Peyer's patch (tissue), 4 donors: ENCODE measurements around the gene CREBBP. TPM values are rescaled to one million over a fixed set of nuclear protein-coding genes. Genes with fewer than 3 reads are reported as not detected.
A peak's percentile ranks its signal among the peaks of the same experiment; 100 is the strongest.

Experiments used
- DNase-seq, 3 donors: peaks; one replicate each; pipeline ENCODE4 v3.0.0-alpha.2; 2017 to 2019
- H3K27ac ChIP-seq, 4 donors: fragments of 200-600 bp; sonication (generic); one replicate each; pipeline ENCODE4 v1.5.1; 2016 to 2019
- H3K27me3 ChIP-seq, 2 donors: fragments of 200-600 bp; sonication (generic); one replicate each; pipeline ENCODE4 v1.5.1; 2019
- H3K36me3 ChIP-seq, 3 donors: fragments of 200-600 bp; sonication (generic); one replicate each; pipeline ENCODE4 v1.5.1; 2016 to 2019
- H3K4me1 ChIP-seq, 4 donors: fragments of 200-600 bp; sonication (generic); one replicate each; pipeline ENCODE4 v1.5.1; 2016 to 2019
- H3K4me3 ChIP-seq, 4 donors: fragments of 200-600 bp; sonication (generic); 1 replicate in 3 of 4; 2 replicates in 1 of 4; pipeline ENCODE4 v1.5.1; 2016 to 2019; ENCODE audit warnings: mild to moderate bottlenecking in 1 of 4
- H3K9me3 ChIP-seq, 4 donors: fragments of 200-600 bp; sonication (generic); one replicate each; pipeline ENCODE4 v1.5.1; 2016 to 2019; ENCODE audit warnings: mild to moderate bottlenecking in 1 of 4
- POLR2A ChIP-seq, 2 donors: fragments of 450-650 bp; IDR thresholded peaks; one replicate each; pipeline ENCODE4 v1.5.1; 2017; ENCODE audit warnings: antibody characterized with exemption in 2 of 2, mild to moderate bottlenecking in 2 of 2, moderate library complexity in 2 of 2
- total RNA-seq, 4 donors: library from RNA; depleted of rRNA; stranded (reverse); fragments of >200 nt; gene quantifications; one replicate each; pipeline ENCODE4 v1.1.0, GENCODE V29; 2016
- TF ChIP-seq, protein P1 (sequence below), 6 experiments: fragments of 450-650 bp in 4 of 6; fragments of 200-600 bp in 2 of 6; sonication (generic) in 1 of 6; IDR thresholded peaks; one replicate each; pipeline ENCODE4 v1.5.1; 2017 to 2019; ENCODE audit warnings: antibody characterized with exemption in 6 of 6, mild to moderate bottlenecking in 3 of 6, moderate library complexity in 1 of 6

The CREBBP gene
- total RNA-seq, 4 donors from 2014 or later = 84.2 to 238 (median 140) TPM

DNA sequence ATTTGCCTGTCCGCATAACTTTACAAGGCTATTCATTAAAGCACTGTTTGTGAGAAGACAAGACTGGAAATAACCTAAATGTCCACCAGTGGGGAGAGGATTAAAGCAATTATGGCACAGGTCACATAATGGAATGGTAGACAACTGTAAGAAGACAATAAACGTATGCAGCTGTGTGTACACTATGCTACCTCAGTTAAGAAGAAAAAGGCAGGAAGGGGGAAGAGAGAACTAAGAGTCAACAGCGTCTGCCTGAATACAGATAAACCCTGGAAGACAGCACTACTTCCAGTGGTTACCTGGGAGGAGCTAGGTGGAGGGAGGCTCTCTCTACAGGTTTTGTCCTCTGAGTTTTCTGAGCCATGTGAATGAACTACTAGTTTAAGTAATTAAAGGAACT is 15.3 kb downstream of the CREBBP start:
- Histone ChIP-seq H3K4me3 (no peak overlapping the region), H3K36me3 (no peaks in the 10 kb centered on the region), H3K27ac (no peak overlapping the region), H3K9me3 (no peaks in the 10 kb centered on the region), H3K27me3 (no peaks in the 10 kb centered on the region), H3K4me1 (peaks cover 0 to 65% (median 12%) of the 10 kb centered on the region in 4 donors)
- TF ChIP-seq POLR2A (IDR thresholded peaks at IDR 0.05) = no peak
- TF ChIP-seq, protein P1, sequence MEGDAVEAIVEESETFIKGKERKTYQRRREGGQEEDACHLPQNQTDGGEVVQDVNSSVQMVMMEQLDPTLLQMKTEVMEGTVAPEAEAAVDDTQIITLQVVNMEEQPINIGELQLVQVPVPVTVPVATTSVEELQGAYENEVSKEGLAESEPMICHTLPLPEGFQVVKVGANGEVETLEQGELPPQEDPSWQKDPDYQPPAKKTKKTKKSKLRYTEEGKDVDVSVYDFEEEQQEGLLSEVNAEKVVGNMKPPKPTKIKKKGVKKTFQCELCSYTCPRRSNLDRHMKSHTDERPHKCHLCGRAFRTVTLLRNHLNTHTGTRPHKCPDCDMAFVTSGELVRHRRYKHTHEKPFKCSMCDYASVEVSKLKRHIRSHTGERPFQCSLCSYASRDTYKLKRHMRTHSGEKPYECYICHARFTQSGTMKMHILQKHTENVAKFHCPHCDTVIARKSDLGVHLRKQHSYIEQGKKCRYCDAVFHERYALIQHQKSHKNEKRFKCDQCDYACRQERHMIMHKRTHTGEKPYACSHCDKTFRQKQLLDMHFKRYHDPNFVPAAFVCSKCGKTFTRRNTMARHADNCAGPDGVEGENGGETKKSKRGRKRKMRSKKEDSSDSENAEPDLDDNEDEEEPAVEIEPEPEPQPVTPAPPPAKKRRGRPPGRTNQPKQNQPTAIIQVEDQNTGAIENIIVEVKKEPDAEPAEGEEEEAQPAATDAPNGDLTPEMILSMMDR (IDR thresholded peaks at IDR 0.05) = no peak
- no peak for DNase-seq

DNA sequence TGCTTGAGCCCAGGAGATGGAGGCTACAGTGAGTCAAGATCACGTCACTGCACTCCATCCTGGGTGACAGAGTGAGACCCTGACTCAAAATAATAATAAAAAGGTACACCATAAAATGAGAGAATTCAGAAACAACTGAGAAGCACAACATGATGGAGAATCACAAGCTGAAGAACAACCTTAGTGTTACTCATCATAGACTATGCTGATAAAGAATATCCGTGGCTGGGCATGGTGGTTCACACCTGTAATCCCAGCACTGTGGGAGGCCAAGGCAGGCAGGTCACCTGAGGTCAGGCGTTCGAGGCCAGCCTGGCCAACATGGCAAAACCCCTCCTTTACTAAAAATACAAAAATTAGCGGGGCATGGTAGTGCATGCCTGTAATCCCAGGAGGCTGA is 16.0 kb downstream of the CREBBP start:
- TF ChIP-seq POLR2A (IDR thresholded peaks at IDR 0.05) = no peak
- TF ChIP-seq, protein P1 (IDR thresholded peaks at IDR 0.05) = no peak
- no peaks in the 10 kb centered on the region for H3K27me3 ChIP-seq
- no peaks in the 10 kb centered on the region for H3K9me3 ChIP-seq
- H3K36me3 ChIP-seq = no peaks in the 10 kb centered on the region
- H3K4me3 ChIP-seq = no peak overlapping the region
- H3K4me1 ChIP-seq = peaks cover 0 to 69% (median 13%) of the 10 kb centered on the region in 4 donors
- no peak overlapping the region for H3K27ac ChIP-seq
- no peak for DNase-seq

DNA sequence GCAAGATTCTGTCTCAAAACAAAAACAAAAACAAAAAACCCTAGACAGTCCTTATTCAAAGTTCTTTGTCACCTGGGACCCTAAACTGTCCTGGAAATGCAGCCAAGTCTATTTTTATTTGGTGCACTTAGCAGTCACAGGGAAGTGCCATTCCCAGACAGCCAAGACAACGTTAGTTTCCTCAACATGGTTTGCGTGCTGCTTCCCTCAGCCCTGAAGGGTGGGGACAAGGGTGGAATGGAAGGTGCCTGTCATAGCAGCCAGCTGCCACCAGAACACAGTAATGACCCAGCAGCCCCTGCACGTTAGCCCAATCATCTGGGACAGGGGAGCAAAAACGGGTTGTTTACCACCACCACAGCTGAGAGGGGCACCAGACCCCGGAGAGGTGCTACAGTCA is 16.9 kb downstream of the CREBBP start:
- Histone ChIP-seq H3K4me3 (no peak overlapping the region), H3K4me1 (peaks cover 0 to 66% (median 17%) of the 10 kb centered on the region in 4 donors), H3K36me3 (no peaks in the 10 kb centered on the region), H3K27ac (no peak overlapping the region), H3K9me3 (no peaks in the 10 kb centered on the region), H3K27me3 (no peaks in the 10 kb centered on the region)
- TF ChIP-seq, protein P1 (IDR thresholded peaks at IDR 0.05) = peak in 1 of 6 experiments; percentile 10
- TF ChIP-seq POLR2A (IDR thresholded peaks at IDR 0.05) = no peak
- no peak for DNase-seq

DNA sequence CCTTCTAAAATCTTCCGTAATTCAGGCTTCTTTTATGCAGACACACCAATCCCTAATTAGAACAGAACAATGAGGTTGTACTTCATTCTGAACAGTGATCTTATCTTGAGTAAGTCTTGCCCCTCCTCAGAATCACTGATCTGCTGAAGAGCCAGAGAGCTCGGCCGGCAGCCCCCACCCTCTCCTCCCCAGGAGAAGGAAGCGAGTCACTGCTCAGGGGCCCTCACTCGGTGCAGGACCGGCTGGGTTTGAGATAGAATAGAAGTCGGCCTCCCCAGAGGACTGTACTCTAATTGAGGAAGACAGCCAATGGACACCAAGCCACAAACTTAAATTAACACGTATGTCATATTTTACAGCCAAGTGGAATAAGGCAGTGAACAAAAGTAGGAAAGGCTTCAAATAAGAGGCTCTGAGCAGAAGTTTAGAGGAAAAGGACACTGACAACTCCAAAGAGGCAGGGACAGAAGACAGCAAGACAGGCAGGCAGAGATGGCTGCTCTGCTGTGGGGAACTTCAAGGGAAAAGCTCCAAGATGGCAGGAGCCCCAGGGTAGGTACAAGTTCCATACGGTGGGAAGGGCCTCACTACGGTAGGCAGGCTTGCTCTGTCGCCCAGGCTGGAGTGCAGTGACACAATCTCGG is 18.6 kb downstream of the CREBBP start:
- H3K27ac ChIP-seq = no peak overlapping the region
- peaks cover 0 to 68% (median 23%) of the 10 kb centered on the region in 4 donors for H3K4me1 ChIP-seq

DNA sequence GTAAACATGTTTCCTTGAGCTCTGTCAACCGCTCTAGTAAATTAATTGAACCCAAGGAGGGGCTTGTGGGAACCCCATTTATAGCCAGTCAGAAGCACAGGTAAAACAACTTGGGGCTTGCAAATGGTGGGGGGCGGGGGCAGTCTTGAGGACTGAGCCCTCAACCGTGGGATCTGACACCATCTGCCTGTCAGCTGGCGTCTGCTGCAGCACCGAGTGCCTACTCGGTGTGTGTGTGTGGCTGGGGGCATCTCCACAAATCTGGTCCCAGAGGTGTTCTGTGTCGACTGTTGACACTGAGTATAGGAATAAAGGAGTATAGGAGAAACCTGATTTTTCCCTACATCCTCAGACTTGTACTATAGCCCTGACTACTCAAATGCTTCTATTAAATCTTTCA is 20.6 kb downstream of the CREBBP start:
- H3K9me3 ChIP-seq = no peaks in the 10 kb centered on the region
- H3K36me3 ChIP-seq = peaks cover 0 to 3% (median 0%) of the 10 kb centered on the region in 3 donors
- H3K27me3 ChIP-seq = no peaks in the 10 kb centered on the region
- H3K27ac ChIP-seq = no peak overlapping the region
- TF ChIP-seq, protein P1 (IDR thresholded peaks at IDR 0.05) = no peak
- no peak for TF ChIP-seq POLR2A (IDR thresholded peaks at IDR 0.05)
- peaks cover 0 to 75% (median 27%) of the 10 kb centered on the region in 4 donors for H3K4me1 ChIP-seq
- no peak overlapping the region for H3K4me3 ChIP-seq
- no peak for DNase-seq

More for the DNA sequence above, 18.6 kb downstream of the CREBBP start:
- Histone ChIP-seq H3K27me3 (no peaks in the 10 kb centered on the region), H3K9me3 (no peaks in the 10 kb centered on the region), H3K4me3 (no peak overlapping the region), H3K36me3 (no peaks in the 10 kb centered on the region)
- no peak for TF ChIP-seq POLR2A (IDR thresholded peaks at IDR 0.05)
- TF ChIP-seq, protein P1 (IDR thresholded peaks at IDR 0.05) = no peak
- no peak for DNase-seq
